ENCODE data around the gene IGFN1.

IGFN1 gene

DNA sequence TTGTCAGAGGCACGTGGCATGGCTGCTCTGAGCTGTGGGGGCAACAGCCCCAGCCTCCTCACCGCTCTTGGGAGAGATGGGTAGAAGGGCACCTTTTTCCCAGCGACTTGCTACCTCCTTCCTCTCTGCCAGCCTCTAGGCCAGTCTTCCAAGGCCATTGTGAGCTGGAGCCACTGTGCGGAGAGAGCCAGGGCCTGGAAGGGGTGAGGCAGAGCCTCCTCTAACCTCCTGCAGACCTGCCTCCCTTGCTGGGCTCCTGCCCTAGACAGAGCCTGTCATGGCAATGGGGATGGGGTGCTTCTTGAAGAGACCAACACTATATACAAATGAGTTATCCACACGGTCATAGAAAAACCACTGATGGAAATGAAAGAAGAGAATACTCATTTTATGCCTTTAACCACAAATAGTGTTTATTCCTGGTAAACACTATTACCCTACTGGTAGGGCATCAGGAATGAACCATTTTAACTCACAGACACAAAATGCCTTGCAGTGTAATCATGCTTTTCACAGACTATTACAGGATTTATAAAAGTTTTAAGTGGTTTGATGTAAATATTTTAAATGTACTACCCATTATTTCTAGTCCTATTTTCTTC, 5.0 kb upstream of the IGFN1 start:
- no peak for DNase-seq

DNA sequence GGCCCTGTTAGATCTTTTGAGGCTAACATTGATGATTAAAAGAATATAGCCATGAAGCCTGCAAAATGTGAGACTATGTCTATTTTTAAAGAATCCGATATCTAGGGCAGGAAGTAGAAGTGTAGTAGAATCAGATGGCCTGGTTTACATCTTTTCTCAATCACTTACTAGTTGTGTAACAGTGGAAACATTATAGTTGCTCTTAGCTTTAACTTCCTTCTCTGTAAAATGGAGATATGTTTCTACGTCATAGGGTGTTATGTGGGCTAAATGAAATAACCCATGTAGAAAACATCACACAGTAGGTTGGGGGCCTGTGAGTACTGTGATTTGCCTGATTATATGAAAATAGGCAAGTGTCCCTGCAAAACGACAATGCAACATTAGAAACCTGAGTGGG, 4.4 kb upstream of the IGFN1 start:
- DNase-seq, result no peak

DNA sequence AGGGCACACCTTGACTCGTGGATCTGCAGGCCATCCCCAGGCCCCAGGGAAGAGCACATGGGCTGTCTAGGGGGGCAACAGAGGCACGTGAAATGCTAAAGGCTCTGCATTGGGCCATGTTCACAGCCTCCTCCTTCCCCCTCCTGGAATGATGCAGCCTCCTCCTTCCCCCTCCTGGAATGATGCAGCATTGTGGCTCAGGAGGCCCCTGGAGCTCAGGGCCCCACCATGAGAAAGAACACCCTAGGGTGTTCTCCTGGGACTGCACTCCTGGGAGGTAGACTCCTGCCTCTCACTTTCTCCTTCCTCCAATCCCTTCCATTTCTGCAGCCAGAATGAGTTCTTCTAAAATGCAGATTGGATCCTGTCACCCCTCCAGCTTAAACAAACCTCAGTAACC, 1.5 kb upstream of the IGFN1 start:
- DNase-seq, result no peak

DNA sequence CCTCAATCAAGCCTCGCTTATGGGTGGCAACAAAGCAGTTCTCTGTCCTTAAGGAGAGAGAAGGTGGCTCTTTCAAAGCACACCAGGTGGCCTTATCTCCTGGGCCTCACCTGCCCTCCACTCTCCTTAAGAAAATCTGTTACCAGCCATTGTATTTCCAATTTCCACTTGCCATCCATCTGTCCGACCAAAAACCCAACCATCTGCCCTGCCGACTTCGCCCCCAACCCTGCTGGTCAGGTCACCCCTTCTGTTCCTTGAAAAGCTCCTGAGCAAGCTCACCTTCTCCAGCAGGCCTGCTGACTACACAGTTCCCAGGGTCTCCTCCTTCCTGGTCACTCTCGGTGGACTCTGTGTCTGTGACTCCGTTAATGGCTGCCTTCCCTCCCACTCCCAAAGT, 619 bp upstream of the IGFN1 start:
- DNase-seq, result no peak

DNA sequence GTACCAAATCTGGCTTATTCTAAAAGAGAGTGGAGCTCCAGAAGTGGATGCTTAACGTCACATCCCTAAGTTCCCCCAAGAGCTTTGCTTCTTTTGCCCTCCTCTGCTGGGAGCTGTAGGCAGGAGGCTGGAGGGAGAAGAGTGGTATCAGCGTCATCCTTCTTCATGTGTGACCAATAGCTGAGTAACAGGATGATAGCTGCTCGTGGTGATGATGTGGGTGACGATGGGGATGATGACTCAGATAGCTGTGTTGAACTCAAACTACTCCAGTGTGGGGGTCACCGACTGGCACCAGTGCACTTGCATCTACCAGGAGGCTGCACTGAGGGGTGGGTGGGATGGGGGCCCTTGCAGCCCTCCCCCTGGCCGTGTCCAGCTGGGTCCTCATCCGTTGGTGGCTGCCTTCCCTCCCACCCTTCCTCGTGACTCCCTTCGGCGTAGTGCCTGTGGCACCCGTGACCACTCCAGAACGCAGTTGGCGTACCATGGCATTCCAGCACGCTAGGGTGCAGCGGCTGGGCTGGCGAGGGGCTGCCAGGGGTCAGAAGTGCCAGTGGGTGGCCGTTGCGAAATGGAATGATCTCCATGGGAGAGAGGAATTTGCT, 1.1 kb downstream of the IGFN1 start:
- no peak for DNase-seq

DNA sequence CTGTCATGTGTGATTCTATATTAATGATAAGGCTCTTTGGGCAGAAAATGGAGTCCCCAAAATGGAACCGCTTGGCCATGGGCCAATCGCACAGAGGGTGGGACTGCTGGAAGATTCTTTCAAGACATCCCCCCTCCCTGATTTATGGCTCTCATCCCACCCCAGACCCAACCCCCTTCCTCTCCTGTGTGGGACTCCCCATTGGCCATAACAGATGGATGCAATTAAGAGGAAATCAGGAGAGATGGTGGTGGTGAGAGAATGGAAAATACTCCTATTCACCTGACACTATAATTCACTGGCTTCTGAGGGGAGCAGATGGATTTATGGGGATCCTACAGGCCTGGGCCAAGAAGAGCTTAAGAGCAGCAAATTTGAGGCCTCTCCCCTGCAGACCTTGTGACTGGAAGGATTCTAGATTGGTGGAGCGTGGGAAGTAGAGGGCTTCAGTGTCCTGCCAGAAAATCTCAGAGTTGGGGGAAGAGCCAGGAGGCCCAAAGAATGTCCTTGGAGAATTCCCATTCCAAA, 1.7 kb downstream of the IGFN1 start:
- no peak for DNase-seq

DNA sequence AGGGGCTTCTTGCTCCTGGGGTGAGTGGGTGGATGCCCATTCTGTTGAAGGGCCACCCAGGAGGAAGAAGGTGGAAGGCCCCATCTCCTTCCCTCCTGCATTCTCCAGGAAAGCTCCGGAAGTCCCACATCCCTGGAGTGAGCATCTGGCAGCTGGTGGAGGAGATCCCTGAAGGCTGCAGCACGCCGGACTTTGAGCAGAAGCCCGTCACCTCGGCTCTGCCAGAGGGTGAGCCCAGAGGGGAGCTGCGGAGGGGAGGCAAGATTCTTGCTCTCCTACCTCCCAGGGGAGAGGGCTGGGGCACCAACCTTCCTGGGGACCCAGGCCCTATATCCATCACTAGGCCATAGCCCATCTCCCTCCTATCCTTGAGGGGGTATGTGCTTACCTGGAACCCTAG, 3.4 kb downstream of the IGFN1 start:
- no peak for DNase-seq

DNA sequence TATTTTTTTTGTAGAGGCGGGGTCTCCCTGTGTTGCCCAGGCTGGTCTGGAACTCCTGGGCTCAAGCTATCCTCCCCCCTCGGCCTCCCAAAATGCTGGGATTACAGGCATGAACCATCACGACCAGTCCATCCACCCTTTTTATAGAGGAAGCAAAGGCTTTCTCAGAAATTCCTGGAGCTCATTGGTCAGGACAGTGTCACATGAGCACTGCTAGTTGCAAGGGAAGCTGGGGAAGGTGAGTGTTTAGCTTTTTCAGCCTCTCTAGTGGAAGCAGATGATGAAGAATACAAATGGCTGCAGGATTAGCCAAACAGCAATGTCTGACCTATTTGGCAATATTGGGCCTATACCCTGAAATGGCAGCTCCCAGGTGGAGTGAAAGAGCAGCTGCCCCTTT, 8.0 kb downstream of the IGFN1 start:
- no peak for DNase-seq

DNA sequence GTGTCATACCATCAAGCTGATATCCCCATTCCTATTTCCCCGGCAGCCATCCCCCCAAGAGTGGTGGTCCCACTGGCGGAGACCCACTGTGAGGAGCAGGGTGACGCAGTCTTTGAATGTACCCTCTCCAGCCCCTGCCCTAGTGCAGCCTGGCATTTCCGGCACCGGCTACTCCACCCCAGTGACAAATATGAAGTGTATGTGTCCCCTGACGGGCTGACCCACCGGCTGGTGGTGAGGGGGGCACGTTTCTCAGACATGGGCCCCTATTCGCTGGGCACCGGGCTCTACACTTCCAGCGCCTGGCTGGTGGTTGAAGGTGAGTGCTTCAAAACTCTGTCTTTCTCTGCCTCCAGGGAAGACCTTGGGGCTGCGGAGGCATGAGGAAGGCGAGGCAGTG, 14.4 kb downstream of the IGFN1 start:
- no peak for DNase-seq

DNA sequence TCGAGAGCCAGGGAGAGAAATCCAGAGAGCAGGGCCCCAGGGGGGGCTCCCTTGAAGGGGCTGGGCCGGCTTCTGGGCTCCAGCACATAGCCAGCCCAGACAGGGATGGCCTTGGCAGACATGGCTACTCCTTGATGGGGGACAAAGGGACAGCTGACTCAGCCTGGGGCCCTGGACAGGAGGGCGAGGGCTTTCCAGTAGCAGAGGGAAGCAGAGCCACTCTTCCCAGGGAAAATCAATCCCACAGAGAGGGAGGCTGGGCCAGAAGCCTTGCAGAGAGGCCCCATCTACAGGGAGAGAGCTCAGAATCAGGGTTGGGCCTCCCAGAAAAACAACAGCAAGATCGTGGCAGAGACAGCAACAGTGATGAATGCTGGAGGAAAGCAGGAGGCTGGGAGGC, 15.6 kb downstream of the IGFN1 start:
- no peak for DNase-seq

DNA sequence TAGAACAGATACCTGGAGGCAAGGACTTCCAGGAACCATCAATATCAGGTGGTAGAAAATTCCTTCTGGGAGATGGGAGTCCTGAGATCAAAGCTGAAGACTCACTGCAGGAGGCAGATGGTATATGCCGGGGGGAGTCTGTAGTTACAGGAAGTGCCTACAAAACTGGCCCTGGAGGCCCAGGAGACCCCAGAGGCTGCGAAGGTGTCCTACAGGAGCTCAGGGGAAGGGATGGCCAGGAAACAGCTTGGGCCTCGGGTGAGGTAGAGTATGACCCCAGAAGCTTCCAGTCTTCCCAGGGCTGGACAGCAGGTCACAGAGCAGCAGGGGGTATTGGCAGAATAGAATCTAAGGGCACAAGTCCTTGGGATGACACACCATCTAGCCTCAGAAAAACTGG, 16.4 kb downstream of the IGFN1 start:
- DNase-seq, result no peak

DNA sequence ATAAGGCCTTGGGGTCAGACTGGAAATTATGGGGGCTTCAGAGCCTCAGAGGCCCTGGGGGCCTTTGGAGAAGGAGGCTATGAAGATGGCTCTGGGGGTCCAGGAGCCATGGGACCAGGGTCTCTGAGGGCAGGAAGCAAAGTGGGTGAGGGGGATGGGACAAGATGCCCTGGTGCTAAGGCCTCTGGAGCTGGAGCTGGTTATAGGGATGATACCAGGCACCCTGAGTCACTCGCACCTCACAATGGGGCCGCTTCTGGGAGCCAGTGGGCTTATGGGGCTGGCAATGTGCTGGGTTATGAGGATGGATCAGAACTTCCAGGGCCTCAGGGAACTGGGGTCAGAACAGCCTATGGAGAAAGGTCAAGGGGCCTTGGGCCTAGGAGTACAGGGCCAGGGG, 17.6 kb downstream of the IGFN1 start:
- no peak for DNase-seq

DNA sequence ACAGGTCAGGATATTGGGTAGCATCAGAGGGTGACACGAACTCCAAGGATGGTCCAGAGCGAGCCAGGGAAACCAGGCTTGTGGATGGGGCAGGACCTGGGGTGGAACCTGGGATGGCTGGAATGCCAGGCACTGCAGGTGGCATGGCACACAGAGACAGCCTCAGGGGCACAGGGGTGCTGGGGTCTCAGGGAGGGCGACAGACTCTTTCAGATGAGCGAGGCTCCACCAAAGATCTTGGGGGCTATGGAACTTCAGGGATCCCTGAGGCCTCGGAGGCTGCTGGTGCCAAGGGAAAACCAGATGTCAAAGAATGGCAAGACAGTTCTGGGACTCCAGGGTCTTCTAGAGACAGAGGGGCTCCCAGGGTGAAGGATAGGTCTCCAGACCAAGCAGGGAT, 21.4 kb downstream of the IGFN1 start:
- no peak for DNase-seq

DNA sequence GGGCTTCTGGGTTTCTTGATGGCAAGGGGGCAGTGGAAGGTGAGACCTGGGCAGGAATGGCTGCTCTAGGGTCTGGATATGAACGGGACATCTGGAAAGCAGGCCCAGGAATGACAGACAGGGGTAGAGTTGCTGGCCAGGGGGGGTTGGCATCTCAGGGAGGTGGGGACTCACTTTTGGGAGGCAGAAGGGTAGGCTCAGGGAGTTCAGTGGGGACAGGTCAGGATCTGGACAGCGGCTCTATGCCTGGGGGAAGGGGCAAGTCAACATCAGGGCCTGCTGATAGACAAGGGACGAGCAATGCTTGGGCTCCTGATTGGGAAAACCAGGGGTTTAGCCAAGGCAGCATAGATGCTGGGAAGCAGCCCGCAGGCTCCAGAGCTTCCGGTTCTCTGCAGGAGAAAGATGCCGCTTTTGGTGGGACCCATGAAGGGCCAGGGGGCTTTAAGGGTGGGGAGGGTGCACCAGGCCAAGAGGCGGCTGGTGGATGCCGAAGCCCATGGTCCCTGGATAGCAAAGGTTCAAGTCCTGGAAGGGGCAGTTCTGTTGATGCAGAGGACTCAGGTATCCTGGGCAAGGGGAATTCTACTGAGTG, 21.9 kb downstream of the IGFN1 start:
- no peak for DNase-seq

DNA sequence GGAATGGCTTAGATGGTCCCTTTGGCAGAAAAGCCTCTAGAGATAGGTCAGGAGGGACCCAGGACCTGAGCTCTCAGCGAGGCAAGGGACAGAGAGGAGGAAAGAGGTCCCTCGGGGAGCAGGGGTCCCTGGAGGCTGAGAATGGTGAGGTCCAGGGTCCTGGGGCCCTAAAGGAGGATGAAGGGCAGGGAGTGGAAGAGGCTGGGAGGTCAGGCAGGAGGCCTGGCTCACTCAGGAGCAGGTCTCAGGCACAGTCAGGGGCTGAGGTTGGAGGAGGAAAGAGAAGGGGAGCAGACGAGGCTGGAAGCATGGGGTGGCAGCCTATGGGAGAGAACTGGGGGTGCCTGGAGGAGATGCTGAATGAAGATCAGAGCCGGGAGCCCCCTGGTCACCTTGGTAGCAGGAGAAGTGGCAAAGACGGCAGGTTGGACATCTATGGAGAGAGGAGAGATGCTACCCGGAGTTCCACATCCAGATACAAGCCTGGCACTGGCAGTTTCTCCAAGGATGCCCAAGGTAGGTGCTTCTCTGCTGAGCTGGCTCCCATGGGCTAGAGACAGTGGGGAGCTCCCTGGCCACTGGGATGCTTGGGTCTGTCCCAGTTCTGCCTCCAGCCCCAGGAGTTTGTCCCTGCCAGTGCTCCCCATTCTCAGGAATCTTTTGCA, 22.6 kb downstream of the IGFN1 start:
- no peak for DNase-seq

DNA sequence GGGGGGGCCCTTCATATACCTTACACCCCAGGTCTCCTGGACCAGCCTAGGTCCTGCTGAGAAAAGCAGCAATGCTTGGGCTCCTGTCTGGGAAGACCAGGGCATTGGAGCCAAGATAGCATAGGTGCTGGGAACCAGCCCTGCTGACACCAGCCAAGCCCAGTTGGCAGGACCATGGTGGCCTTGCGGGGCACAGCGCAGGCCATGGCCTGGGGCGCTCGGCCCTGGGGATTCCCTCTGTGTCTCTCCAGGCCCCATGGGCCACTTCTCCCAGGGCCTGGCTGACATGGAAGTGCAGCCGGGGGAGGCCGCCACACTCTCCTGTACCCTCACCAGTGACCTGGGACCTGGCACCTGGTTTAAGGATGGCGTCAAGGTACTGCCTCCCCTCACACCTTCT, 23.3 kb downstream of the IGFN1 start:
- DNase-seq, result no peak

DNA sequence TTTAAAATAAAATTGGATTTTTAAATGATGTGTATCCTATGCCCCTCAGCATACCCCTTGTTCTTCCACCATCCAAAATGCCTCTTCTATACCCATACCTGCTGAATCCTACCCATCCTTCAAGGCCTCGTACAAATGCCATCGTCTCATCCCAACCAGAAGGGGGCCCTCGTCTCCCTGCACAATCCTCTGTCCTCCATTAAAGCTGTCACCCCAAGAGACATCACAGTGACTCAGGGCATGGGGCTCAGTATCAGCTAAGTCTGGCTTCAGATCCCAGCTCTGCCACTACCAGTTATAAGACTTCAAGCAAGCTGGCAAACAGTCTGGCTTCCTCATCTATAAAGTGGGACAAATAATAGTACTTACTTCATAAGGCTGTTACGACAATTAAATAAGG, 23.8 kb downstream of the IGFN1 start:
- no peak for DNase-seq

DNA sequence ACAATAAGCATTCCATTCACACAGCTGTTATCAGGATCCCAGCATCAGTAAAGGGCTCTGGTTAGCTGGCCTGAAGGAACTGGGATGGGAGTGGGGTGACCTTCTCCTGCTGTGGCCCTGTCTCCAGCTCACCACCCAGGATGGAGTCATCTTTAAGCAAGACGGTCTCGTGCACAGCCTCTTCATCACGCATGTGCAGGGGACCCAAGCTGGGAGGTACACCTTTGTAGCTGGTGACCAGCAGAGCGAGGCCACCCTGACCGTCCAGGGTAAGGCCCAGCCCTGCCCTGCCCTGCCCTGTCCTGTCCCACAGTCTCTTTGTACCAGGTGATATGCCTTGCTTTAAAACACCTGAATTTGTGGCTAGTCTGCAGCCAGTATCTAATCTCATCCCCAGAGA, 24.3 kb downstream of the IGFN1 start:
- no peak for DNase-seq

DNA sequence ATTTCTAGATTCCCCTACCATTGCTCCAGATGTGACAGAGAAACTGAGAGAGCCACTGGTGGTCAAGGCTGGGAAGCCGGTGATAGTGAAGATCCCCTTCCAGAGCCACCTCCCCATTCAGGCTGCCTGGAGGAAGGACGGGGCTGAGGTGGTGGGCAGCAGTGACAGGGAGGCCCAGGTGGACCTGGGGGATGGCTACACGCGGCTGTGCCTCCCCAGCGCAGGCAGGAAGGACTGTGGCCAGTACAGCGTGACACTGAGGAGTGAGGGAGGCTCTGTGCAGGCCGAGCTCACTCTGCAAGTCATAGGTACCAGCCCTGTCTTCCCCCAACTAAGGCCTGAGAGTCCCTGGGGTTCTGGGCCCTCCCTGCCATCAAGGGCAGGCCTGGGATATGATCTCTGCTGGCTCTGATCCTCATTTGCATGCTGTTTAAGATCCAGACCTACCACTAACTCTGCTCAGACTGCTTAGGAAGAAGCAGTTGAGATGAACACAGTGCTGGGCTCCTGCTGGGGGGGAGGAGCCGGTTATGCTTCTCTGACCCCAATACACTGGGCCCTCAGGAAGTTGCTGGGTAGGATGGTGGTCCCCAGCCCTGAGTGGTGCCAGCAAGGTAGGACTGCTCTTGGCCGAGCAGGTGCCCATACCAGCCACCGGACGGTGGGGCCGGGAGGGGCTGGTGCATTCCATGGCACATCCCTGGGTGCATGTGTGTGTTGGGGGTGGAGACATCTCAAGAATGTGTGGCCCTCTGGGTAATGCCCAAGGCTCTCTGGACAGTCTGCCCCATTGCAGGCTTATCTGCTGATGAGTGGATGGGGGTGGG, 25.1 kb downstream of the IGFN1 start:
- no peak for DNase-seq

DNA sequence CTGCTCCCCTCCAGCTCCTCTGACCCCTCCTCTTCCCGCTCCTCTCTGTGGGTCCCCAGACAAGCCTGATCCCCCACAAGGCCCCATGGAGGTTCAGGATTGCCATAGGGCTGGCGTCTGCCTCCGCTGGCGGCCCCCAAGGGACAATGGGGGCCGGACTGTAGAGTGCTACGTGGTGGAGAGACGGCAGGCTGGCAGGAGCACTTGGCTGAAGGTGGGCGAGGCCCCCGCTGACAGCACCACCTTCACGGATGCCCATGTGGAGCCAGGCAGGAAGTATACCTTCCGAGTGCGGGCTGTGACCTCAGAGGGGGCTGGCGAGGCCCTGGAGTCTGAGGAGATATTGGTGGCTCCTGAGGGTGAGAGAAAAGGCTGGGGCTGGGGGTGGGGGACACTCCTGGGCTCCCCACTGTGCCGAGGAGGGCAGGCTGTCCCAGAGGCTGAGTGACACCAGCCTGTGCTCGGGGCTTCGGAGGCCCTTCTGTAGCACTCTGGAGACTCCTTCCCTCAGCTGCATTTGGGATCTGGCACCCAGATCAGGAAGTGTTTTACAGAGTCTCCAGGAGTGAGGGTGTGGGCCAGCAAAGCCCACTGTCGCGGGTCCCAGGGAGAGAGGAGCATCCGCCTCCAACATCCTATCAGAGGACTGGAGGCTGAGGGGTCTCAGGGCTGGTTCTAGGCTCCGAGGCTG, 25.9 kb downstream of the IGFN1 start:
- DNase-seq, result no peak

DNA sequence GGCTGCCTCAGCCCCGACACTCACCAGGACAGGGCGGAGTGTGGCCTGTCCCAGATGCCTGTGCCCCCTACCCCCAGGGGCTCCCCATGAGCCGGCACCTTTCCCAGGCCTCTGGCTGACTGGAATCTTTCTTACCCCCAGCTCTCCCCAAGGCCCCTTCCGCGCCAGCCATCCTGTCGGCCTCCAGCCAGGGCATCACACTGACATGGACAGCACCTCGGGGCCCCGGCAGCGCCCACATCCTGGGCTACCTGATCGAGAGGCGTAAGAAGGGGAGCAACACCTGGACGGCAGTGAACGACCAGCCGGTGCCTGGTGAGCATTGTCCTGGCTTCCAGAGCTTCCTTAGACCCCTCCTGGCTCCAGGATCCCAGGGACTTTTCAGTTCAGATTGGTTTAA, 26.5 kb downstream of the IGFN1 start:
- no peak for DNase-seq

DNA sequence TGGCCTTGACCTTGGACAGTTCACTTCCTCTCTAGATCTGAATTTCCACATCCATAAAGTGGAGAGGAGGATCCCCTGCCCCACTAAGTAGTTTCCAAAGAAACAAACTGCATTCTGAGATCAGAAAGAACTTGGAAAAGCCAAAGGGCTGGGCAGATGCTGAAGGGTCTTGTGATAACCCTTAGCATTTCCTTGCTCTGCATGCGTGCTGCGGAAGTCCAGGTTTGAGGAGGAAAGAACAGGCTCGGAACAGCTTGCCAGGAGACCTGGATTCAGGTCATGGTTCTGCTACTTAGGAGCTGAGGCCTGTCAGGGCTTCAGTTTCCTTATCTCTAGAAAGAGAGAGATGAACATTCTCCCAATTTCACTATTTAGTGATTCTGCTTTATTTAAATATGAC, 27.2 kb downstream of the IGFN1 start:
- DNase-seq, result no peak

DNA sequence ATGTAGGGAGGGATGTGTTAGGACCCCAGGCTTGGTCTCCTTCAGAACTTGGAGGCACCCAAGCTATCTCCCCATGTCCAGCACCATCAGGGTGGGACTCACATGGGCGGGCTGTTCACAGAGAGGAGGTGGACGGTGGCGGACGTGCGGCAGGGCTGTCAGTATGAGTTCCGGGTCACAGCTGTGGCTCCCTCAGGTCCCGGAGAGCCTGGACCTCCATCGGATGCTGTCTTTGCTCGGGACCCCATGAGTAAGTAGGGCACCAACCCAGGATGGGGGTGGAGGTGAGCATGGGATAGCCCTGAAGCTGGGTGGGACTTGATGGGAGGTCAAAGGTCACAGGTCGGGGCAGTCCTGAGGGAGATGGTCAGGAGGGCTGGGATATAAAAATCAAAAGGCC, 27.8 kb downstream of the IGFN1 start:
- DNase-seq, result no peak
